LNCaP clone FGC (cell line): ENCODE results near the gene GPC3.

Experiments
- DNase-seq: peaks from one replicate; pipeline ENCODE4 v3.0.0-alpha.2; 2011; ENCODE audit warnings: low read depth
- H3K4me3 ChIP-seq: 2 replicates; pipeline ENCODE4 v1.5.1; 2011; ENCODE audit warnings: mild to moderate bottlenecking, low read depth, low read length, control low read depth
- TF ChIP-seq, protein P1 (sequence below): IDR thresholded peaks from 2 replicates; pipeline ENCODE4 v1.5.1; 2012; ENCODE audit warnings: mild to moderate bottlenecking; ENCODE audit not compliant: control insufficient read depth, insufficient read depth; ENCODE audit errors: extremely low read depth

Gene GPC3

GRCh38 chrX:133985967-133986683 is 731 bp upstream of the GPC3 start:
- DNase-seq: no peak
- peak overlapping the region; percentile 44 for H3K4me3 ChIP-seq
- TF ChIP-seq, protein P1, sequence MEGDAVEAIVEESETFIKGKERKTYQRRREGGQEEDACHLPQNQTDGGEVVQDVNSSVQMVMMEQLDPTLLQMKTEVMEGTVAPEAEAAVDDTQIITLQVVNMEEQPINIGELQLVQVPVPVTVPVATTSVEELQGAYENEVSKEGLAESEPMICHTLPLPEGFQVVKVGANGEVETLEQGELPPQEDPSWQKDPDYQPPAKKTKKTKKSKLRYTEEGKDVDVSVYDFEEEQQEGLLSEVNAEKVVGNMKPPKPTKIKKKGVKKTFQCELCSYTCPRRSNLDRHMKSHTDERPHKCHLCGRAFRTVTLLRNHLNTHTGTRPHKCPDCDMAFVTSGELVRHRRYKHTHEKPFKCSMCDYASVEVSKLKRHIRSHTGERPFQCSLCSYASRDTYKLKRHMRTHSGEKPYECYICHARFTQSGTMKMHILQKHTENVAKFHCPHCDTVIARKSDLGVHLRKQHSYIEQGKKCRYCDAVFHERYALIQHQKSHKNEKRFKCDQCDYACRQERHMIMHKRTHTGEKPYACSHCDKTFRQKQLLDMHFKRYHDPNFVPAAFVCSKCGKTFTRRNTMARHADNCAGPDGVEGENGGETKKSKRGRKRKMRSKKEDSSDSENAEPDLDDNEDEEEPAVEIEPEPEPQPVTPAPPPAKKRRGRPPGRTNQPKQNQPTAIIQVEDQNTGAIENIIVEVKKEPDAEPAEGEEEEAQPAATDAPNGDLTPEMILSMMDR: no peak

DNA sequence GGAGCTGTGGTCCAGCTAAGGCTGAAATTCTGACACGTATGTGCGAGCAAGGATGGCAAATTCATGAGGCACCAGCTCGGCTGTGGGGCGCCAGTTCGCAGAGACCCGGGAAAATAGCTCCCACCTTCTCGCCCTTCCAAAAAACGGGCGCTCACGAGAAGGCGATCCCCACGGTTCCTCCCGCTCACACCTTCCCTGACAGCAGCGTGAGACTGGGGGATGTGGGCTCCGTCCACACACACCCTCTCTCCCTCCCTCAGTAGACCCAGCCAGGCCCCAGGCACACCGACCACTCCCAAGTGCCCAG is 584 bp downstream of the GPC3 start:
- no peak for DNase-seq
- TF ChIP-seq, protein P1: no peak
- no peak overlapping the region; the same call in 1 of the 2 replicates for H3K4me3 ChIP-seq

- no peak overlapping the region for H3K4me3 ChIP-seq
- DNase-seq: no peak
- TF ChIP-seq, protein P1: no peak
Observed at GRCh38 chrX:133983974-133984845, 1.2 kb downstream of the GPC3 start.

DNA sequence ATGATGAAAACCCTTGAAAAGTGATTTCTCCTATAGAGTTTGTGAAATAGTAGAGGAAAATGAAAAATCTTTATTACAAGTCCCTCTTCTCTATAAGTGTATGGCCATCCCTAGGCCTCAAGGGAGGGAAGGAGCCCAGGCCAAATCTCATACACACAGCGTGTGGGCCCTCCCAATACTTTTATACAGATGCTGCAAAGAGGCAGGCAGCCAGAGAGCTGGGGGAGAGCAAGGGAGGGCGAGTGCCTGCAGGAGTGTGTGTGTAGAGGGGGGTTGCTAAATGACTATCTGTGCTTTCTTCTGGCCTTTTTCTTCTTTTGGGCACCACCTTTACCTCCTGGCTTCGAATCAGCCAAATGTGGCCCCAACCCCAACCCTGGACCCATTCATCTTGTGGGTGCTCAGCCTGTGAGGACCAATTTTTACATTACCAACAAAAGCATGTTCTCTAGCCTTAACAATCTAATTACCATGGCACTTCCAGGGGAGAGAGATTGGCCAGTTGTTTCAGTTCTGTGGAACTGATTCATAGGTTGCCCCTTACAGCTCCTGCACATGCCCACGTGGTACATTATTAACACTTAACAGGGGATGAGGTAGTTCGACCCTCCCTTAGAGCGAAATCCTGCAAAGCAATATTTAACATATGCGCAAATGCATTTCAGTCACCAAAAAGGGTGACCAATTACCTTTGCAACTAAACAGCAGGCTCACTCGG is 2.0 kb downstream of the GPC3 start:
- no peak for DNase-seq
- no peak overlapping the region for H3K4me3 ChIP-seq
- TF ChIP-seq, protein P1: no peak

DNA sequence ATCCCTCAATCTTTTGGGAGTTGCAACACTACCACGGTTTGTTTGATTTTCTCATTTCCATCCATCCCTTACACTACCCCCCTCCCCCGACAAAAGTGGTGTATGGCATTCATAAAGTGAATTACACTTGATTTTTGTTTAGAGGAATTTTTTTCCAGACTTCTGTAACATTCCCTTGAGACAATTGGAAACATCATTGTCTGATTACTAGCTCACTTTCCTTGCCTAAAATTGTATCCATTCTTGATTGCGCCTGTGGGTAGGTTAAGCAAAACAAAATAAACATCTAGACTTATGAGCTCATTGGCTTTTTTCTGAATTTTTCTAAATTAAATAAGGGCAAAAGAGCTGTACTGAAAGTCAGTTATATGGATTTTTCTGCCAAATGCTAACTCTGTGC is 3.5 kb downstream of the GPC3 start:
- DNase-seq: no peak
- H3K4me3 ChIP-seq: no peak overlapping the region
- TF ChIP-seq, protein P1: no peak

- TF ChIP-seq, protein P1: no peak
- DNase-seq: no peak
- H3K4me3 ChIP-seq: no peak overlapping the region
Observed at GRCh38 chrX:133980832-133981588, 4.4 kb downstream of the GPC3 start.
